SK-N-SH (cell line): ENCODE results near the gene DCUN1D2. TPM values are rescaled to one million over a fixed set of nuclear protein-coding genes. Genes with fewer than 3 reads are reported as not detected.

Source experiments
- CTCF ChIA-PET: fragments of 300-600, 350-600 bp; formaldehyde crosslinking; extraction: SDS; loops from one replicate; lab custom pipeline; 2021; lab: Yijun Ruan, JAX
- POLR2A ChIA-PET: fragments of 350-600 bp; sonication (Branson Sonifier 250); formaldehyde crosslinking; extraction: SDS; loops from one replicate; lab custom pipeline; 2020; ENCODE audit warnings: antibody characterized with exemption, inconsistent platforms; lab: Yijun Ruan, JAX
- DNase-seq: peaks from one replicate; pipeline ENCODE4 v3.0.0; 2012
- H2AFZ ChIP-seq: fragments of 200-600 bp; sonication (generic); 2 replicates; pipeline ENCODE4 v1.8.1; 2016; ENCODE audit warnings: antibody characterized with exemption, mild to moderate bottlenecking, low read depth
- H3F3A ChIP-seq: fragments of 200-600 bp; sonication (generic); replicated peaks from 2 replicates; pipeline ENCODE3; 2016; ENCODE audit warnings: antibody characterized with exemption, mild to moderate bottlenecking; ENCODE audit not compliant: insufficient read depth
- H3K27ac ChIP-seq, 2 experiments: fragments of 200-500 bp in 1 of 2; fragments of 200-600 bp in 1 of 2; sonication (Bioruptor generic) in 1 of 2; sonication (generic), shearing (Covaris generic) in 1 of 2; 2 replicates each; pipeline versions ENCODE4 v1.5.1 to v1.6.1; 2014 to 2016; ENCODE audit warnings: low read depth in 2 of 2, inconsistent platforms in 1 of 2, low read length in 1 of 2, mild to moderate bottlenecking in 1 of 2, mixed read lengths in 1 of 2
- H3K27me3 ChIP-seq: fragments of 200-600 bp; sonication (generic), shearing (Covaris generic); 2 replicates; pipeline ENCODE4 v1.6.1; 2016; ENCODE audit warnings: mixed run types; ENCODE audit not compliant: insufficient read depth
- H3K36me3 ChIP-seq, 2 experiments: fragments of 200-500 bp in 1 of 2; fragments of 200-600 bp in 1 of 2; sonication (Bioruptor generic) in 1 of 2; sonication (generic) in 1 of 2; replicated peaks in 1 of 2; 2 replicates each; pipeline versions ENCODE3 to v1.5.1; 2014 to 2016; ENCODE audit warnings: low read length in 1 of 2, mild to moderate bottlenecking in 1 of 2; ENCODE audit not compliant: insufficient read depth in 2 of 2, control insufficient read depth in 1 of 2
- H3K4me1 ChIP-seq, 2 experiments: fragments of 200-500 bp in 1 of 2; fragments of 200-600 bp in 1 of 2; sonication (Bioruptor generic) in 1 of 2; sonication (generic), shearing (Covaris generic) in 1 of 2; 2 replicates each; pipeline versions ENCODE4 v1.5.1 to v1.6.1; 2014 to 2016; ENCODE audit warnings: low read depth in 1 of 2, low read length in 1 of 2, mixed run types in 1 of 2; ENCODE audit not compliant: insufficient read depth in 2 of 2, control insufficient read depth in 1 of 2
- H3K4me2 ChIP-seq: fragments of 200-600 bp; sonication (generic), shearing (Covaris generic); 2 replicates; pipeline ENCODE4 v1.6.1; 2017; ENCODE audit warnings: mixed run types
- H3K4me3 ChIP-seq, 2 experiments: fragments of 200-500 bp in 1 of 2; fragments of 200-600 bp in 1 of 2; sonication (Bioruptor generic) in 1 of 2; sonication (generic), shearing (Covaris generic) in 1 of 2; 2 replicates each; pipeline versions ENCODE4 v1.5.1 to v1.8.1; 2014 to 2016; ENCODE audit warnings: low read depth in 2 of 2, inconsistent platforms in 1 of 2, low read length in 1 of 2, mild to moderate bottlenecking in 1 of 2, mixed read lengths in 1 of 2, moderate library complexity in 1 of 2
- H3K79me2 ChIP-seq: fragments of 200-600 bp; sonication (generic); 2 replicates; pipeline ENCODE4 v1.8.1; 2017; ENCODE audit warnings: mild to moderate bottlenecking; ENCODE audit not compliant: insufficient read depth
- H3K9ac ChIP-seq: fragments of 200-600 bp; sonication (generic); 2 replicates; pipeline ENCODE4 v1.6.1; 2017; ENCODE audit warnings: mixed run types
- H3K9me2 ChIP-seq: fragments of 200-600 bp; sonication (generic); 2 replicates; pipeline ENCODE4 v1.6.1; 2017; ENCODE audit warnings: mixed run types
- H3K9me3 ChIP-seq: fragments of 200-600 bp; sonication (generic); 2 replicates; pipeline ENCODE4 v1.6.1; 2017; ENCODE audit warnings: mixed run types, mild to moderate bottlenecking, moderate library complexity
- H4K20me1 ChIP-seq: fragments of 200-600 bp; sonication (generic); 2 replicates; pipeline ENCODE4 v1.6.1; 2017; ENCODE audit warnings: mild to moderate bottlenecking, mixed run types; ENCODE audit not compliant: insufficient read depth
- EP300 ChIP-seq, 2 experiments: IDR thresholded peaks; 2 replicates each; pipeline versions ENCODE4 v1.4.0 to v1.6.1; 2012; ENCODE audit warnings: borderline replicate concordance in 1 of 2, low read depth in 1 of 2, low read length in 1 of 2
- EZH2phosphoT487 ChIP-seq: fragments of 200-600 bp; sonication (generic); IDR thresholded peaks from 2 replicates; pipeline ENCODE4 v1.6.1; 2017; ENCODE audit warnings: low read depth, mixed run types, mild to moderate bottlenecking, antibody characterized with exemption, moderate library complexity, borderline replicate concordance
- FOSL2 ChIP-seq: IDR thresholded peaks from 2 replicates; pipeline ENCODE4 v1.4.0; 2012; ENCODE audit warnings: low read depth, mild to moderate bottlenecking, moderate library complexity, borderline replicate concordance
- FOXJ3 ChIP-seq: sonication (generic); formaldehyde crosslinking; IDR thresholded peaks from 2 replicates; pipeline ENCODE4 v1.5.1; 2020; ENCODE audit warnings: mild to moderate bottlenecking, missing genetic modification reagents
- POLR2AphosphoS5 ChIP-seq: IDR thresholded peaks from 2 replicates; pipeline ENCODE4 v1.6.1; 2012; ENCODE audit warnings: low read depth, low read length
- RFX5 ChIP-seq: IDR thresholded peaks from 2 replicates; pipeline ENCODE4 v1.6.1; 2012; ENCODE audit warnings: mild to moderate bottlenecking, improper control_type of control experiment, low read length
- RXRA ChIP-seq: IDR thresholded peaks from 2 replicates; pipeline ENCODE4 v1.4.0; 2012; ENCODE audit warnings: low read depth, mild to moderate bottlenecking, borderline replicate concordance
- SIN3A ChIP-seq: IDR thresholded peaks from 2 replicates; pipeline ENCODE4 v1.6.1; 2012; ENCODE audit warnings: low read depth, mild to moderate bottlenecking, low read length, moderate library complexity, borderline replicate concordance
- TCF12 ChIP-seq: IDR thresholded peaks from 2 replicates; pipeline ENCODE4 v1.4.0; 2012
- WGBS: methylation state at CpG from one replicate; pipeline ENCODE4 v1.1.6; 2017; ENCODE audit warnings: low lambda C conversion rate; 5-methylcytosine and 5-hydroxymethylcytosine counted together
- polyA plus RNA-seq, 3 experiments: library from polyadenylated mRNA; depleted of rRNA; stranded (reverse); fragments of >200 nt; gene quantifications; 2 replicates each; pipeline ENCODE4 v1.2.3, GENCODE V29; 2012
- TF ChIP-seq, protein P1 (sequence below): fragments of 150-350 bp; IDR thresholded peaks from 2 replicates; pipeline ENCODE4 v1.6.1; 2017; ENCODE audit warnings: antibody characterized with exemption, low read length, low read depth, borderline replicate concordance
- TF ChIP-seq, protein P2 (sequence below): fragments of 200-600 bp; sonication (generic); IDR thresholded peaks from 2 replicates; pipeline ENCODE4 v1.6.1; 2017; ENCODE audit warnings: antibody characterized with exemption, mild to moderate bottlenecking, moderate library complexity
- TF ChIP-seq, protein P3 (sequence below): fragments of 150-350 bp; IDR thresholded peaks from 2 replicates; pipeline ENCODE4 v1.6.1; 2016; ENCODE audit warnings: mild to moderate bottlenecking, low read depth, low read length
- TF ChIP-seq, protein P4 (sequence below): IDR thresholded peaks from 2 replicates; pipeline ENCODE4 v1.6.1; 2012; ENCODE audit warnings: mild to moderate bottlenecking, low read depth, low read length, moderate library complexity
- TF ChIP-seq, protein P5 (sequence below): IDR thresholded peaks from 2 replicates; pipeline ENCODE4; 2012

DCUN1D2 gene
- polyA plus RNA-seq, 1 of the 3 experiments (the other 2 are of a cell fraction): 11.0 TPM

DNA sequence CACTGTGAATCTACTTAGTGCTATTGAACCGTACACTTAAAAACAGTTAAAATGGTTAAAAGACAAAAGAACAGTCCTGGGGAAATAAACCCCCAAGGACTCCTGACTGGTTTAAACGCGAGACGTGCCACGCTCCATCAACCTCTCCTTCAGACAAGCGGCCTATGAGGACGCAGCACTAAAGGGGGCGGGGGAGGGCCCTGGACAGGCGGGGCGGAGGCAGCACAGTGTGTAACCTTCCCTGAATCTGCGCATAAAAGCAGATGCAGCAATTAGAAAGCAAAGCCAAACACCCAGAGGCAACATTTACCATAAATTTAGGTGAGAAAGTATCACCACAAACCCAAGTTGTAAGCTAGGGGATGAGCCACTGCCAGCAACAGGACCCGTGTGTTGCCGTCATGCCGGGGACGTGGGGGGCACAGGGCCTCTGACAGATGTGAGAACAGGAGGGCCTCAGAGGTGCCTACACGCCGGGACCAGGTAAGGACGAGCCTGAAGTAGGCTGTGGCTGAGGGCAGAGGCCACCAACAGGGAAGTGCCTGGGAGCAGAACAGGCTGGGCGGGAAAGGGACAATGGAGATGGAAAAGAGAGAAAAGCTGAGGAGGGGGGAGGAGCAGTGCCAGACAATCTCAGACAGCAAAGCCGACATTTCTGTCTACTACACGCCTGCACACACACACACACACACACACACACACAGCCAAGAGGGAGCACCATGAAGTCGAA is 21.9 kb downstream of the DCUN1D2 start:
- Histone ChIP-seq H3K79me2 (peaks cover 11% of the 10 kb centered on the region; the same call in 1 of the 2 replicates), H4K20me1 (0 out of 2 replicates have a peak, but pooled peaks cover 4% of the 10 kb centered on the region), H2AFZ (no peak overlapping the region), H3K9me2 (no peaks in the 10 kb centered on the region), H3F3A (peaks cover 2% of the 10 kb centered on the region), H3K9me3 (no peaks in the 10 kb centered on the region), H3K4me3 (no peak overlapping the region), H3K27me3 (no peaks in the 10 kb centered on the region), H3K27ac (no peak overlapping the region), H3K4me1 (no peaks in the 10 kb centered on the region), H3K36me3 (peaks cover 19 to 21% of the 10 kb centered on the region in 2 experiments), H3K9ac (no peak overlapping the region), H3K4me2 (no peak overlapping the region)
- POLR2A ChIA-PET: no interaction called here
- WGBS: 97% methylated on average over 22 of the region's 22 CpGs
- no peak for TF ChIP-seq EZH2phosphoT487
- TF ChIP-seq, protein P1, sequence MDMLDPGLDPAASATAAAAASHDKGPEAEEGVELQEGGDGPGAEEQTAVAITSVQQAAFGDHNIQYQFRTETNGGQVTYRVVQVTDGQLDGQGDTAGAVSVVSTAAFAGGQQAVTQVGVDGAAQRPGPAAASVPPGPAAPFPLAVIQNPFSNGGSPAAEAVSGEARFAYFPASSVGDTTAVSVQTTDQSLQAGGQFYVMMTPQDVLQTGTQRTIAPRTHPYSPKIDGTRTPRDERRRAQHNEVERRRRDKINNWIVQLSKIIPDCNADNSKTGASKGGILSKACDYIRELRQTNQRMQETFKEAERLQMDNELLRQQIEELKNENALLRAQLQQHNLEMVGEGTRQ: no peak
- TF ChIP-seq SIN3A: no peak
- TF ChIP-seq, protein P2, sequence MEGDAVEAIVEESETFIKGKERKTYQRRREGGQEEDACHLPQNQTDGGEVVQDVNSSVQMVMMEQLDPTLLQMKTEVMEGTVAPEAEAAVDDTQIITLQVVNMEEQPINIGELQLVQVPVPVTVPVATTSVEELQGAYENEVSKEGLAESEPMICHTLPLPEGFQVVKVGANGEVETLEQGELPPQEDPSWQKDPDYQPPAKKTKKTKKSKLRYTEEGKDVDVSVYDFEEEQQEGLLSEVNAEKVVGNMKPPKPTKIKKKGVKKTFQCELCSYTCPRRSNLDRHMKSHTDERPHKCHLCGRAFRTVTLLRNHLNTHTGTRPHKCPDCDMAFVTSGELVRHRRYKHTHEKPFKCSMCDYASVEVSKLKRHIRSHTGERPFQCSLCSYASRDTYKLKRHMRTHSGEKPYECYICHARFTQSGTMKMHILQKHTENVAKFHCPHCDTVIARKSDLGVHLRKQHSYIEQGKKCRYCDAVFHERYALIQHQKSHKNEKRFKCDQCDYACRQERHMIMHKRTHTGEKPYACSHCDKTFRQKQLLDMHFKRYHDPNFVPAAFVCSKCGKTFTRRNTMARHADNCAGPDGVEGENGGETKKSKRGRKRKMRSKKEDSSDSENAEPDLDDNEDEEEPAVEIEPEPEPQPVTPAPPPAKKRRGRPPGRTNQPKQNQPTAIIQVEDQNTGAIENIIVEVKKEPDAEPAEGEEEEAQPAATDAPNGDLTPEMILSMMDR: no peak
- CTCF ChIA-PET: interaction anchor here (0.8 to 3.0 kb wide), 4 partner anchors 11 to 93 kb away, joined by 3 to 24 read pairs (median 4); no protein-coding TSS in a partner anchor
- no peak for DNase-seq

DNA sequence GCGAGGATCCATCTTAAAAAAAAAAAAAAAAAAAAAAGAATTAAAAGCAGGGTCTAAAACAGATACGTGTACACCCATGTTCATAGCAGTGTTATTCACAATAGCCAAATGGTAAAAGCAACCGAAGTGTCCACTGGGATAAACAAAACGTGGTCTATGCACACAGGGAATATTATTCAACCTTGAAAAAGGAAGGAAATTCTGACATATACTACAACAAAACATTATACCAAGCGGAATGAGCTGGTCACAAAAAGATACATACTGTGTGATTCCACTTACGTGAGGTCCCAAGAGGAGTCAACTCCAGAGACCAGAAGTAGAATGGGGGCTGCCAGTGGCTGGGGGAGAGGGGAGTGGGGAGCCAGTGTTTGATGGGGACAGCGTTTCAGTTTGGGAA is 22.5 kb downstream of the DCUN1D2 start:
- ChIA-PET CTCF (interaction anchor here (0.7 to 3.0 kb wide), 2 partner anchors 11 to 17 kb away, joined by 3 to 24 read pairs; no protein-coding TSS in a partner anchor), POLR2A (no interaction called here)

More for the DNA sequence above, 22.5 kb downstream of the DCUN1D2 start:
- Histone ChIP-seq H3K27me3 (no peaks in the 10 kb centered on the region), H3K9me3 (no peaks in the 10 kb centered on the region), H3K9me2 (no peaks in the 10 kb centered on the region), H3K27ac (no peak overlapping the region), H3K4me1 (no peaks in the 10 kb centered on the region), H3K36me3 (peaks cover 19 to 21% of the 10 kb centered on the region in 2 experiments), H2AFZ (no peak overlapping the region)
- TF ChIP-seq FOSL2 (no peak), POLR2AphosphoS5 (no peak), RXRA (no peak), RFX5 (no peak), EP300 (IDR thresholded peaks at IDR 0.05; ENCODE audit: borderline replicate concordance in 1 of 2, low read depth in 1 of 2, low read length in 1 of 2) (no peak), TCF12 (no peak), FOXJ3 (CRISPR knock-in tag) (no peak)
- TF ChIP-seq, protein P3, sequence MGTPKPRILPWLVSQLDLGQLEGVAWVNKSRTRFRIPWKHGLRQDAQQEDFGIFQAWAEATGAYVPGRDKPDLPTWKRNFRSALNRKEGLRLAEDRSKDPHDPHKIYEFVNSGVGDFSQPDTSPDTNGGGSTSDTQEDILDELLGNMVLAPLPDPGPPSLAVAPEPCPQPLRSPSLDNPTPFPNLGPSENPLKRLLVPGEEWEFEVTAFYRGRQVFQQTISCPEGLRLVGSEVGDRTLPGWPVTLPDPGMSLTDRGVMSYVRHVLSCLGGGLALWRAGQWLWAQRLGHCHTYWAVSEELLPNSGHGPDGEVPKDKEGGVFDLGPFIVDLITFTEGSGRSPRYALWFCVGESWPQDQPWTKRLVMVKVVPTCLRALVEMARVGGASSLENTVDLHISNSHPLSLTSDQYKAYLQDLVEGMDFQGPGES: no peak
- TF ChIP-seq, protein P4, sequence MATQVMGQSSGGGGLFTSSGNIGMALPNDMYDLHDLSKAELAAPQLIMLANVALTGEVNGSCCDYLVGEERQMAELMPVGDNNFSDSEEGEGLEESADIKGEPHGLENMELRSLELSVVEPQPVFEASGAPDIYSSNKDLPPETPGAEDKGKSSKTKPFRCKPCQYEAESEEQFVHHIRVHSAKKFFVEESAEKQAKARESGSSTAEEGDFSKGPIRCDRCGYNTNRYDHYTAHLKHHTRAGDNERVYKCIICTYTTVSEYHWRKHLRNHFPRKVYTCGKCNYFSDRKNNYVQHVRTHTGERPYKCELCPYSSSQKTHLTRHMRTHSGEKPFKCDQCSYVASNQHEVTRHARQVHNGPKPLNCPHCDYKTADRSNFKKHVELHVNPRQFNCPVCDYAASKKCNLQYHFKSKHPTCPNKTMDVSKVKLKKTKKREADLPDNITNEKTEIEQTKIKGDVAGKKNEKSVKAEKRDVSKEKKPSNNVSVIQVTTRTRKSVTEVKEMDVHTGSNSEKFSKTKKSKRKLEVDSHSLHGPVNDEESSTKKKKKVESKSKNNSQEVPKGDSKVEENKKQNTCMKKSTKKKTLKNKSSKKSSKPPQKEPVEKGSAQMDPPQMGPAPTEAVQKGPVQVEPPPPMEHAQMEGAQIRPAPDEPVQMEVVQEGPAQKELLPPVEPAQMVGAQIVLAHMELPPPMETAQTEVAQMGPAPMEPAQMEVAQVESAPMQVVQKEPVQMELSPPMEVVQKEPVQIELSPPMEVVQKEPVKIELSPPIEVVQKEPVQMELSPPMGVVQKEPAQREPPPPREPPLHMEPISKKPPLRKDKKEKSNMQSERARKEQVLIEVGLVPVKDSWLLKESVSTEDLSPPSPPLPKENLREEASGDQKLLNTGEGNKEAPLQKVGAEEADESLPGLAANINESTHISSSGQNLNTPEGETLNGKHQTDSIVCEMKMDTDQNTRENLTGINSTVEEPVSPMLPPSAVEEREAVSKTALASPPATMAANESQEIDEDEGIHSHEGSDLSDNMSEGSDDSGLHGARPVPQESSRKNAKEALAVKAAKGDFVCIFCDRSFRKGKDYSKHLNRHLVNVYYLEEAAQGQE: no peak
- TF ChIP-seq, protein P5, sequence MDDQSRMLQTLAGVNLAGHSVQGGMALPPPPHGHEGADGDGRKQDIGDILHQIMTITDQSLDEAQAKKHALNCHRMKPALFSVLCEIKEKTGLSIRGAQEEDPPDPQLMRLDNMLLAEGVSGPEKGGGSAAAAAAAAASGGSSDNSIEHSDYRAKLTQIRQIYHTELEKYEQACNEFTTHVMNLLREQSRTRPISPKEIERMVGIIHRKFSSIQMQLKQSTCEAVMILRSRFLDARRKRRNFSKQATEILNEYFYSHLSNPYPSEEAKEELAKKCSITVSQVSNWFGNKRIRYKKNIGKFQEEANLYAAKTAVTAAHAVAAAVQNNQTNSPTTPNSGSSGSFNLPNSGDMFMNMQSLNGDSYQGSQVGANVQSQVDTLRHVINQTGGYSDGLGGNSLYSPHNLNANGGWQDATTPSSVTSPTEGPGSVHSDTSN: no peak
- TF ChIP-seq, all 33 proteins: peak for 0
- H3K4me3 ChIP-seq: no peak overlapping the region
- H3K9ac ChIP-seq: no peak overlapping the region
- H3K79me2 ChIP-seq: peaks cover 11% of the 10 kb centered on the region; the same call in 1 of the 2 replicates
- DNase-seq: no peak
- WGBS: 96% methylated on average over 7 of the region's 7 CpGs
- H4K20me1 ChIP-seq: 0 out of 2 replicates have a peak, but pooled peaks cover 4% of the 10 kb centered on the region
- H3K4me2 ChIP-seq: no peak overlapping the region
- peaks cover 2% of the 10 kb centered on the region for H3F3A ChIP-seq
